ENCODE measurements around the gene CILP2.

CILP2 gene

DNA sequence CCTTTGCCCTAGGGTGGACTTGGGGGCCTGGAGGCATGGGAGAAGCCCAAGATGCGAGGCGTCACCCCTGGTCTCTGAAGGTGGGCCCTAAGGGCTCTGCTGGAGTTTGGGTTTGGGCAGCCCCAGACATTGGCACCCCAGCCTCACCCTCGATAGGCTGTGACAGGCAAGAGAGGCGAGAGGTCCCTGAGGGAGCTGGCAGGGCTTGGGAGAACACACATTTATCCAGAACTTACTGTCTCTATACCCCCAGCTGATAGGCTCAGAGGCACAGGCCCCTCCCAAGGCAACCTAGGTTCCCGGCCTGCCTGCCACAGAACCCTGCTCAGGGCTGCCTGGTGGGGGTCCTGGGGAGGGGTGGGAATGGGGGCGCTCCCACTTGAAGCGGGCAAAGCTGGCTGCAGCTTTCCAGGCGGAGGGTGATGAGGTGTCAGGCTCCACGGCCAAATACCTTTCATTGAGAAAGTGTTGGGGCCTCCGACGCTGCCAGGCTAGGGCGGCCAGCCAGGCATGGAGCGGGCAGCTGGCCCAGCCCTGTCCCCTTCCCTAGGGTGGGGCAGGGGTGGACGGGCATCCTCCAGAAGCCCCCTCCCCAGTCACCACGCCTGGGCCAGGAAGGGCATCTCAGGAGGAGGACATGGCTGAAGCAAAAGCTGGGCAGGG, 9.7 kb downstream of the CILP2 start:
- Histone ChIP-seq H2AFZ (no peak overlapping the region), H3K4me3 (ENCODE audit: low read depth, low read length) (no peak overlapping the region), H3K9ac (no peak overlapping the region), H3K36me3 (ENCODE audit: control insufficient read depth, insufficient read depth, low read length) (no peaks in the 10 kb centered on the region), H3K79me2 (no peaks in the 10 kb centered on the region), H3K4me1 (no peaks in the 10 kb centered on the region), H3K27me3 (ENCODE audit: control insufficient read depth, insufficient read depth, low read length) (no peaks in the 10 kb centered on the region), H3K4me2 (ENCODE audit: low read length) (no peak overlapping the region), H3K27ac (no peak overlapping the region), H3K9me3 (ENCODE audit: control insufficient read depth, low read length) (no peaks in the 10 kb centered on the region)
- TF ChIP-seq, protein P1, sequence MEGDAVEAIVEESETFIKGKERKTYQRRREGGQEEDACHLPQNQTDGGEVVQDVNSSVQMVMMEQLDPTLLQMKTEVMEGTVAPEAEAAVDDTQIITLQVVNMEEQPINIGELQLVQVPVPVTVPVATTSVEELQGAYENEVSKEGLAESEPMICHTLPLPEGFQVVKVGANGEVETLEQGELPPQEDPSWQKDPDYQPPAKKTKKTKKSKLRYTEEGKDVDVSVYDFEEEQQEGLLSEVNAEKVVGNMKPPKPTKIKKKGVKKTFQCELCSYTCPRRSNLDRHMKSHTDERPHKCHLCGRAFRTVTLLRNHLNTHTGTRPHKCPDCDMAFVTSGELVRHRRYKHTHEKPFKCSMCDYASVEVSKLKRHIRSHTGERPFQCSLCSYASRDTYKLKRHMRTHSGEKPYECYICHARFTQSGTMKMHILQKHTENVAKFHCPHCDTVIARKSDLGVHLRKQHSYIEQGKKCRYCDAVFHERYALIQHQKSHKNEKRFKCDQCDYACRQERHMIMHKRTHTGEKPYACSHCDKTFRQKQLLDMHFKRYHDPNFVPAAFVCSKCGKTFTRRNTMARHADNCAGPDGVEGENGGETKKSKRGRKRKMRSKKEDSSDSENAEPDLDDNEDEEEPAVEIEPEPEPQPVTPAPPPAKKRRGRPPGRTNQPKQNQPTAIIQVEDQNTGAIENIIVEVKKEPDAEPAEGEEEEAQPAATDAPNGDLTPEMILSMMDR (IDR thresholded peaks at IDR 0.05), result no peak

DNA sequence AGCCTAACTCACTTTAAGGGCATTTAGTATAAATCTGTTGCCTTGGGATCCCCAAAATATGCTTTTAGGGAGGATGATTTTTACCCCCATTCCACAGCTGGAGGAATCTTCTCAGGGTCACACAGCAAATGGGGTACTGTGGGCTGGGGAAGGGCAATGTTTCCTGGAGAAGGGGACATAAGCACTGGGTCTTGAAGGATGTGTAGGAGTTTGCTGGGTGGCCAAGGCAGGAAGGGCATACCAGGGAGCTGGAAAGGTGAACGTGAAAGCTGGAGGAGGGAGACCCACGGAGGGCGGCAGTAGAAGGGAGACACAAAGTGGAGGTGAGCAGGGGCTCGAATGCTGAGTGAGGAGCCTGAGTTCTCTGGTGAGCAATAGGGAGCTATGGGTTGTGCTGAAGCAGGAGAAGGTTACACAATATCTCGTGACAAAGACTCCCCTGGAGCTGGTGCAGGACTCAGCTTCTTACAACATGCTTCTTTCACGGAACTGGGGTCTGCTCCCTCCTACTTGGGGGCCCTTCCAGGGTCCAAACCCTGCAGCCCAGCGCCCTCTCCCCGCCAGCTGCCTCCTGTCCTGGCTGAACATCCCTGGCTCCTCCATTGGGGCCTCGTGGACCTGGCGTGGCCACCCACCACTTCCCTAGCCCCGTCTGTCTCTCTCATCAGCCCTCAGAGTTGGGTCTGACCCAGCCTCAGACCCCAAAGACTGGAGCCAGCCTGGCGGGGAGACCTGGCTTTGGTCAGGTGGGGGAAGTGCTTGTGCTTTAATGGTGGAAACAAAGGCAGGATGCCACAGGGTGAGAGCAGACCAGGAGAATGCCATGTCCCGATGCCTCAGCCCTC, 11.1 kb downstream of the CILP2 start:
- no peaks in the 10 kb centered on the region for H3K4me1 ChIP-seq
- H3K9me3 ChIP-seq (ENCODE audit: control insufficient read depth, low read length), result no peaks in the 10 kb centered on the region
- H3K27ac ChIP-seq, result no peak overlapping the region
- H3K4me3 ChIP-seq (ENCODE audit: low read depth, low read length), result no peak overlapping the region
- H2AFZ ChIP-seq, result no peak overlapping the region
- no peak overlapping the region for H3K9ac ChIP-seq
- H3K4me2 ChIP-seq (ENCODE audit: low read length), result no peak overlapping the region
- no peaks in the 10 kb centered on the region for H3K79me2 ChIP-seq
- TF ChIP-seq, protein P1 (IDR thresholded peaks at IDR 0.05), result no peak
- H3K27me3 ChIP-seq (ENCODE audit: control insufficient read depth, insufficient read depth, low read length), result no peaks in the 10 kb centered on the region
- H3K36me3 ChIP-seq (ENCODE audit: control insufficient read depth, insufficient read depth, low read length), result no peaks in the 10 kb centered on the region

DNA sequence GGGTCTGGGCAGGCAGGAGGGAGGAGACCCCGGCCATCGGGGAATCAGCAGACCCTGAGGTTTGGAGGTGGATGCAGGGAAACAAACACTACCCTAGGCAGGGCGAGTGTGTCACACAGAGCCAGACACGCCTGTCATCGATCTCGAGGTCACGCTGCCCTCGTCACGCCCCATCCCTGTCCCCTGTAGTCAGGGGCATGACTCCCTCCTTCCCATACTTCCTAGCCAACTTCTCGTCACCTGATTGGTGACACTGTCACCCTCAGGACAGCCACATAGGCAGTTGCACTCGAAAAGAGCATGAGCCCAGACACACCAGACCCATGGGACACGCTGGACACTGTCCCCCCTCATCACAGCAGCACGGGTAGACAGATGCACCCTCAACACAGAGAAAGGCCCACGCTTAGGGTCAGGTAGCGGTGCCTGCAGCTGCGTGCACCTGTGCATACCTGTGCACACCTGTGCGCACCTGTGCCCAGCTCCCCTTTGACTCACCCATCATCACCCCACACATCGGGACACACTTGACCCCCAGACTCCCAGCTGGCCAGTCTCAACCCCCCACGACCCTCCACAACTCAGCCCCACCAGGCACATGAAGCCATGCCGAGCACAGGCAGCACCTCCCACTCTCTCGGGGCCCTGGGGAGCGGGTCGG, 11.9 kb downstream of the CILP2 start:
- no peaks in the 10 kb centered on the region for H3K36me3 ChIP-seq (ENCODE audit: control insufficient read depth, insufficient read depth, low read length)
- TF ChIP-seq, protein P1 (IDR thresholded peaks at IDR 0.05), result no peak
- H3K27me3 ChIP-seq (ENCODE audit: control insufficient read depth, insufficient read depth, low read length), result no peaks in the 10 kb centered on the region
- no peak overlapping the region for H3K9ac ChIP-seq
- no peaks in the 10 kb centered on the region for H3K4me1 ChIP-seq
- no peaks in the 10 kb centered on the region for H3K79me2 ChIP-seq
- no peak overlapping the region for H3K4me3 ChIP-seq (ENCODE audit: low read depth, low read length)
- no peaks in the 10 kb centered on the region for H3K9me3 ChIP-seq (ENCODE audit: control insufficient read depth, low read length)
- H3K4me2 ChIP-seq (ENCODE audit: low read length), result no peak overlapping the region
- no peak overlapping the region for H2AFZ ChIP-seq
- no peak overlapping the region for H3K27ac ChIP-seq

DNA sequence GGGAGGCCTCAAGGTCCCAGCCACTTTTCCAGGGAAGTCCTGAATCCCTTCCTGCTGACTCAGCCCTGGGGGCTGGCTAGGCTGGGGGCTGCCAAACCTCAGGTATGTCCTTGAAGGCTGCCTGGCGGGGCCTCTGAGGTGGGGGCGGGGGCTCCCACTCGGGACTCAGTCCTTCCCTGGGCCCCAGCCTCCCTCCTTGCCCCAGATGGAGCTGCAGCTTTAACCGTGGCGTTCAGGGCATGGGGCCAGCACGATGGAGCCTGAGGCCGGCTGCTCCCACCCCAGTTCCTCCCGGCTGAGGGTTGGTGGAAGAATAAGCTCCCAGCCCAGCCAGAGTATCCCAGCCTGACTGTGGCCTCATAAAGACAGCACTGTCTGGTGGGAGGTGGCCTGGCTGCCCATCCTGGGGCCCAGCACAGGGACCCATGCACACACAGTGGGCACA, 12.4 kb downstream of the CILP2 start:
- no peak overlapping the region for H3K27ac ChIP-seq
- no peaks in the 10 kb centered on the region for H3K9me3 ChIP-seq (ENCODE audit: control insufficient read depth, low read length)
- no peak overlapping the region for H2AFZ ChIP-seq
- H3K4me1 ChIP-seq, result no peaks in the 10 kb centered on the region
- H3K4me3 ChIP-seq (ENCODE audit: low read depth, low read length), result no peak overlapping the region
- H3K27me3 ChIP-seq (ENCODE audit: control insufficient read depth, insufficient read depth, low read length), result no peaks in the 10 kb centered on the region
- no peaks in the 10 kb centered on the region for H3K36me3 ChIP-seq (ENCODE audit: control insufficient read depth, insufficient read depth, low read length)
- no peak overlapping the region for H3K9ac ChIP-seq
- H3K79me2 ChIP-seq, result no peaks in the 10 kb centered on the region
- TF ChIP-seq, protein P1 (IDR thresholded peaks at IDR 0.05), result no peak
- no peak overlapping the region for H3K4me2 ChIP-seq (ENCODE audit: low read length)

All from parathyroid adenoma (tissue), 2 donors.